ENCODE results near the gene MAN2B2. TPM values are rescaled to one million over a fixed set of nuclear protein-coding genes. Genes with fewer than 3 reads are reported as not detected.

MAN2B2 gene
- total and polyA plus RNA-seq, 12 donors, result 6.0 to 27.1 (median 18.2) TPM

DNA sequence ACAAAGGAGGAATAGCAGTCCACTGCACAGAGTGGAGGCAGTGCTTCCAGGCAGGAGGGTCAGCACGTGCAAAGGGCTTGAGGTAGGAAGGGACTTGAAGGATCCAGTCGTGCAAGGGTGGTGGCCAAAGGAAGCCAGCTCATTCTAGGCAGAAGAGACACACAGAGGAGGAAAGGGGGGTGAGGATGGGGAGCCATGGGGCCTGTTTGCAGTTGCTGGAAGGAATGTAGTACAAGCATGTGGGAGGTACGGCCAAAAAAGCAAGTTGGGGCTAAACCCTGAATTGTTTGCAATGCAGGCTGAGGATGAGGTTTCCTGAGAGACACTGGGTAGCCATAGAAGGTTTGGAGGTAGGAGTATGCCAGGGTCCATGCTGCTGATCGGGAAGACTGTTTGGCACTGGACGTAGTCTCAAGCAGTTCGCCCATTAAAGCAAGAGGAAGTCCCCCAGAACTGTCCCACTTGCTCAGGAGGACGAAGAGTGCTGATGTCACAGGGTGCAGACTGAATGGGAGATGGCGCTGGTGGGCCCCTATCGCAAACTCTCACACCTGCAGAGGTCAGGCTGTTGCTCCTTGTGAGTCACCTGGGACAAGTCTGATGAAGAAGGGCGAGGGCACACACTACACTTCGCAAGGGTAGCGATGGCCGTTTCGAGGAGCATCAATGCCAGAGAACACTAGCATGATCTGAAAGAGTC, 9.1 kb upstream of the MAN2B2 start:
- Histone ChIP-seq H3K36me3 (no peaks in the 10 kb centered on the region), H3K4me3 (no peak overlapping the region), H3K27ac (no peak overlapping the region), H3K9me3 (no peaks in the 10 kb centered on the region), H3K4me1 (peaks cover 5 to 15% (median 11%) of the 10 kb centered on the region in 9 donors), H3K27me3 (peaks cover 6 to 62% (median 48%) of the 10 kb centered on the region in 7 donors)
- no peak for ATAC-seq
- intact Hi-C loops (cut with DNase I), result no loop called here
- DNase-seq, result no peak
- TF ChIP-seq, protein P1, sequence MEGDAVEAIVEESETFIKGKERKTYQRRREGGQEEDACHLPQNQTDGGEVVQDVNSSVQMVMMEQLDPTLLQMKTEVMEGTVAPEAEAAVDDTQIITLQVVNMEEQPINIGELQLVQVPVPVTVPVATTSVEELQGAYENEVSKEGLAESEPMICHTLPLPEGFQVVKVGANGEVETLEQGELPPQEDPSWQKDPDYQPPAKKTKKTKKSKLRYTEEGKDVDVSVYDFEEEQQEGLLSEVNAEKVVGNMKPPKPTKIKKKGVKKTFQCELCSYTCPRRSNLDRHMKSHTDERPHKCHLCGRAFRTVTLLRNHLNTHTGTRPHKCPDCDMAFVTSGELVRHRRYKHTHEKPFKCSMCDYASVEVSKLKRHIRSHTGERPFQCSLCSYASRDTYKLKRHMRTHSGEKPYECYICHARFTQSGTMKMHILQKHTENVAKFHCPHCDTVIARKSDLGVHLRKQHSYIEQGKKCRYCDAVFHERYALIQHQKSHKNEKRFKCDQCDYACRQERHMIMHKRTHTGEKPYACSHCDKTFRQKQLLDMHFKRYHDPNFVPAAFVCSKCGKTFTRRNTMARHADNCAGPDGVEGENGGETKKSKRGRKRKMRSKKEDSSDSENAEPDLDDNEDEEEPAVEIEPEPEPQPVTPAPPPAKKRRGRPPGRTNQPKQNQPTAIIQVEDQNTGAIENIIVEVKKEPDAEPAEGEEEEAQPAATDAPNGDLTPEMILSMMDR (IDR thresholded peaks at IDR 0.05), result no peak
- WGBS, 2 donors, result 66 to 69% methylated on average over 14 of the region's 14 CpGs

DNA sequence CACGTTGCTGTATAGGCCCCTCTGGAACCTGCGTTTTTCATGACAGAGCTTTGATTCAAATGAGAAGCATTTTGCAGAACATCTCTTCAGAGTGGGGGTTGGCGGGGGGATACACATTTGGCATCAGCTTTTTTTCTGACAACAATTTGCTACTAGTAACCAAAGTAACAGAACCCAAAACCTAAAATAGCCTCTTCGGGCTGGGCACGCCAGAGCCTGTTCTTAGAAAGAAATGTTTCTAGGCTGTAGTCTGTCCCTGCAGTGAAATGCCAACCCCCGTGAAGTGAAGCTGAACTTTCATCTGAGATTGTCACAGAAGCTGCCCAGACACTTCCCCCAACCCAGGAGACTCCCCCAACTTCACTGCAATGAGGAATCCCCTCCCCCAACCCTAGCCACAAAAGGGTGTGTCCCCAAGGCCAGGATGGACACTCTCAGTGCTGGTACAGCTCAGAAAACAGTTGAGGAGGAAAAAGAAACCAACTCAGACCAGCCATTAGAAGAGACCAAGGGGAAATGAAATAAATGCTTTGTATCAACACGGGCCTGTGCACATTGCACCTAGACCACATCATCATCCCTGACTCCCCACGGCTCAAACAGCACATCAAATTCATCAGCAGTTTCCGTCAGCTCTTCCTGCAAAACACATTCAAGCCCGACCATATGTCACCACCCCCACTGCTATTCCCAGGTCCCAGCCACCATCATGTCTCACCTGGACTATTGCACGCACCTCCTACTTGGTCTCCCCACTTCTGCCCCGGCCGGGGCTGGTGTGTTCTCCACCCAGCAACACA, 8.4 kb upstream of the MAN2B2 start:
- no peaks in the 10 kb centered on the region for H3K36me3 ChIP-seq
- no peak for DNase-seq
- peaks cover 6 to 54% (median 43%) of the 10 kb centered on the region in 7 donors for H3K27me3 ChIP-seq
- H3K9me3 ChIP-seq, result no peaks in the 10 kb centered on the region
- no peak for ATAC-seq
- intact Hi-C loops (cut with DNase I), result no loop called here
- WGBS, 2 donors, result 67 to 72% methylated on average over 13 of the region's 13 CpGs
- H3K27ac ChIP-seq, result no peak overlapping the region
- peaks cover 5 to 15% (median 11%) of the 10 kb centered on the region in 9 donors for H3K4me1 ChIP-seq
- H3K4me3 ChIP-seq, result no peak overlapping the region
- TF ChIP-seq, protein P1 (IDR thresholded peaks at IDR 0.05), result no peak

DNA sequence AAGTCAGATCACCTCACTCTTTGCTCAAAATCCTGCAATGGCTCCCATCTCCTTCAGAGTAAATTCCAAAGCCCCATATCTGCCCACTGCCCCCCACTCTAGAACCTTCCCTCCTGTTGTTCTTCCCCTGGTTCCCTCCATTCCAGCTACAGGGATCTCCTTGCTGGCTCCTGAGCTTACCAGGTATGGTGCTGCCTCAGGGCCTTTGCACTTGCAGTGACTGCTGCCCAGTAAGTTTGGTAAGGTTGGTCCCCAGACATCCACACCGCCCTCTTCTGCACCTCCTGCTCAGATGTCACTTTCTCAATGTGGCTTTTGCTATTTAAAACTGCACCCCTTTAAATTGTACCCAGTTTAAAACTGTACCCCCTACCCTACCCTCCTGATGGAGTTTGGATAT, 7.8 kb upstream of the MAN2B2 start:
- no peak for DNase-seq
- Histone ChIP-seq H3K27ac (no peak overlapping the region), H3K4me1 (peaks cover 5 to 15% (median 11%) of the 10 kb centered on the region in 9 donors), H3K9me3 (no peaks in the 10 kb centered on the region), H3K4me3 (no peak overlapping the region), H3K27me3 (peaks cover 6 to 48% (median 36%) of the 10 kb centered on the region in 7 donors), H3K36me3 (no peaks in the 10 kb centered on the region)
- TF ChIP-seq, protein P1 (IDR thresholded peaks at IDR 0.05), result no peak
- intact Hi-C loops (cut with DNase I), result no loop called here
- WGBS, 2 donors, result 86 to 97% methylated on average over 1 of the region's 1 CpG
- no peak for ATAC-seq

DNA sequence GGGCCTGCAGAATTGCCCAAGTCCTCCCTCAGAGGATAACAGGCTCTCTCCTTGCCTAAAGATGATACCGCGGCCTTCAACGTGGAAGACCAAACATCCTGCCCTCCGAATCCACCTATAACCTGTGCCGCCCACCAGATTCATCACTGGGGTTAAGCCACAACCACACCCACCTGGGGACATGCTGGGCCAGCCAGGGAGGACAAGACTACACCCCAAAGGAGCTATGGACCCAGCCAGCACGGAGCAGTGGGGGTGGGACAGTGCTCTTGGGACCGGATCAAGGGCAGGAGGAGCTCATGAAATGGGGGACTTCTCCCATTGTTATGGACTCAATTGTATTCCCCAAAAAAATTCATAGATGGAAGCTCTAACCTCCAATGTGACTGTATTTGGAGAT, 6.8 kb upstream of the MAN2B2 start:
- no peak for DNase-seq
- TF ChIP-seq, protein P1 (IDR thresholded peaks at IDR 0.05), result no peak
- H3K27me3 ChIP-seq, result peaks cover 2 to 39% (median 27%) of the 10 kb centered on the region in 7 donors
- H3K36me3 ChIP-seq, result no peaks in the 10 kb centered on the region
- ATAC-seq, result no peak
- 86 to 89% methylated on average over 7 of the region's 7 CpGs for WGBS, 2 donors
- H3K9me3 ChIP-seq, result no peaks in the 10 kb centered on the region
- H3K4me3 ChIP-seq, result no peak overlapping the region
- H3K27ac ChIP-seq, result no peak overlapping the region
- intact Hi-C loops (cut with DNase I), result no loop called here
- peaks cover 0 to 9% (median 7%) of the 10 kb centered on the region in 9 donors for H3K4me1 ChIP-seq
